HepG2 (cell line): ENCODE results near the gene CNNM3. TPM values are rescaled to one million over a fixed set of nuclear protein-coding genes. Genes with fewer than 3 reads are reported as not detected.
A peak's percentile ranks its signal among the peaks of the same experiment; 100 is the strongest.

ENCODE experiments used
- ADNP ChIP-seq: sonication (generic); formaldehyde crosslinking; IDR thresholded peaks from 2 replicates; pipeline ENCODE4 v1.4.0; 2020; ENCODE audit warnings: missing genetic modification reagents
- ARID4A ChIP-seq: sonication (generic); formaldehyde crosslinking; IDR thresholded peaks from 2 replicates; pipeline ENCODE4 v1.5.0; 2020; ENCODE audit warnings: mild to moderate bottlenecking, missing genetic modification reagents, borderline replicate concordance
- EP300 ChIP-seq, 3 experiments: sonication (generic) in 1 of 3; formaldehyde crosslinking in 1 of 3; IDR thresholded peaks; 2 replicates each; pipeline versions ENCODE4 v1.5.1 to v1.6.1; 2011 to 2020; ENCODE audit warnings: low read depth in 2 of 3, low read length in 2 of 3, borderline replicate concordance in 1 of 3, improper control_type of control experiment in 1 of 3, mild to moderate bottlenecking in 1 of 3, missing genetic modification reagents in 1 of 3, moderate library complexity in 1 of 3
- GABPB1 ChIP-seq: IDR thresholded peaks from 2 replicates; pipeline ENCODE4 v1.6.1; 2016; ENCODE audit warnings: mild to moderate bottlenecking, missing genetic modification reagents, moderate library complexity, missing compliant biosample characterization
- HDAC2 ChIP-seq: sonication (generic); formaldehyde crosslinking; IDR thresholded peaks from 2 replicates; pipeline ENCODE4 v1.4.0; 2020; ENCODE audit warnings: missing genetic modification reagents
- HOXA9 ChIP-seq: sonication (generic); formaldehyde crosslinking; IDR thresholded peaks from 2 replicates; pipeline ENCODE4 v1.8.1; 2022; ENCODE audit warnings: missing genetic modification reagents, mild to moderate bottlenecking, moderate library complexity, borderline replicate concordance
- KLF9 ChIP-seq: IDR thresholded peaks from 2 replicates; pipeline ENCODE4 v1.6.1; 2016; ENCODE audit warnings: low read depth
- NPAS2 ChIP-seq: sonication (generic); formaldehyde crosslinking; IDR thresholded peaks from 2 replicates; pipeline ENCODE4 v1.8.0; 2022; ENCODE audit warnings: mild to moderate bottlenecking, missing genetic modification reagents, borderline replicate concordance
- NR3C1 ChIP-seq: sonication (generic); formaldehyde crosslinking; IDR thresholded peaks from 2 replicates; pipeline ENCODE4 v1.4.0; 2020; ENCODE audit warnings: missing genetic modification reagents
- ONECUT2 ChIP-seq: sonication (generic); formaldehyde crosslinking; IDR thresholded peaks from 2 replicates; pipeline ENCODE4 v1.4.0; 2020; ENCODE audit warnings: missing genetic modification reagents
- SRSF1 ChIP-seq: fragments of 200-400 bp; formaldehyde crosslinking; optimal IDR thresholded peaks from 2 replicates; pipeline ENCODE3; 2017; ENCODE audit warnings: mild to moderate bottlenecking, low read depth, low read length, moderate library complexity
- STAG1 ChIP-seq: sonication (generic); formaldehyde crosslinking; IDR thresholded peaks from 2 replicates; pipeline ENCODE4 v1.4.0; 2020; ENCODE audit warnings: missing genetic modification reagents
- ZBTB21 ChIP-seq: sonication (generic); formaldehyde crosslinking; IDR thresholded peaks from 2 replicates; pipeline ENCODE4 v1.4.0; 2020; ENCODE audit warnings: missing genetic modification reagents
- ZHX1 ChIP-seq: sonication (generic); formaldehyde crosslinking; IDR thresholded peaks from 2 replicates; pipeline ENCODE4 v1.8.1; 2022; ENCODE audit warnings: low read depth, mild to moderate bottlenecking, missing genetic modification reagents
- ZKSCAN8 ChIP-seq: IDR thresholded peaks from 2 replicates; pipeline ENCODE4 v1.6.1; 2016; ENCODE audit warnings: borderline replicate concordance, missing genetic modification reagents, missing compliant biosample characterization
- ZNF501 ChIP-seq: sonication (generic); formaldehyde crosslinking; IDR thresholded peaks from 2 replicates; pipeline ENCODE4 v1.5.1; 2020; ENCODE audit warnings: mild to moderate bottlenecking, moderate library complexity, missing genetic modification reagents
- ZNF687 ChIP-seq: sonication (generic); formaldehyde crosslinking; IDR thresholded peaks from 2 replicates; pipeline ENCODE4 v1.5.1; 2020; ENCODE audit warnings: mild to moderate bottlenecking, missing genetic modification reagents, moderate library complexity
- ZNF766 ChIP-seq: sonication (generic); formaldehyde crosslinking; IDR thresholded peaks from 2 replicates; pipeline ENCODE4 v1.5.0; 2020; ENCODE audit warnings: missing genetic modification reagents, borderline replicate concordance
- ZNF782 ChIP-seq: sonication (generic); formaldehyde crosslinking; IDR thresholded peaks from 2 replicates; pipeline ENCODE4 v1.4.0; 2020; ENCODE audit warnings: missing genetic modification reagents, mild to moderate bottlenecking, borderline replicate concordance
- polyA plus RNA-seq, 8 experiments: library from polyadenylated mRNA; depleted of rRNA in 3 of 8; stranded (reverse) in 7 of 8; unstranded in 1 of 8; fragments of >200 nt; fragmentation: Illumina TruSeq in 4 of 8; extraction: Trizol in 4 of 8; gene quantifications; 2 replicates each; pipeline versions ENCODE4 v1.2.1 to v1.2.3, GENCODE V29; 2011 to 2016; ENCODE audit warnings: low read depth in 4 of 8, missing spikeins in 1 of 8, mixed read lengths in 1 of 8; ENCODE audit not compliant: insufficient read depth in 1 of 8
- total RNA-seq, 5 experiments: library from RNA; depleted of rRNA; stranded (reverse); fragments of >200 nt; fragmentation: Illumina TruSeq; extraction: Trizol; gene quantifications; 2 replicates each; pipeline ENCODE4 v1.2.3, GENCODE V29; 2016; ENCODE audit warnings: low read depth in 1 of 5

Gene CNNM3
- total and polyA plus RNA-seq, 2 of the 13 experiments (the other 11 are each of a cell fraction or from before 2014, with no cell fraction given), result 21.2 to 27.9 TPM

- peak; percentile 74 for TF ChIP-seq ARID4A (CRISPR knock-in tag)
- no peak for TF ChIP-seq STAG1 (CRISPR knock-in tag)
- TF ChIP-seq HOXA9 (CRISPR knock-in tag), result no peak
- TF ChIP-seq EP300 (IDR thresholded peaks at IDR 0.05; ENCODE audit: low read depth in 2 of 2, low read length in 2 of 2), result peak in 1 of 2 experiments; percentile 29; a peak in 1 of 4 replicates
- TF ChIP-seq EP300 (CRISPR knock-in tag; IDR thresholded peaks at IDR 0.05; ENCODE audit: borderline replicate concordance), result no peak
- TF ChIP-seq ADNP (CRISPR knock-in tag), result no peak
- no peak for TF ChIP-seq GABPB1
- TF ChIP-seq ZNF782 (CRISPR knock-in tag), result no peak; the same call in 1 of the 2 replicates
- TF ChIP-seq NR3C1 (CRISPR knock-in tag), result no peak
- TF ChIP-seq HDAC2 (CRISPR knock-in tag), result peak; percentile 68
- TF ChIP-seq ZBTB21 (CRISPR knock-in tag), result no peak
- peak; percentile 82 for TF ChIP-seq ZNF687
- no peak for TF ChIP-seq KLF9 (CRISPR knock-in tag)
- TF ChIP-seq ONECUT2 (CRISPR knock-in tag), result no peak
- peak; percentile 71 for TF ChIP-seq ZNF501
- TF ChIP-seq NPAS2 (CRISPR knock-in tag), result no peak
- no peak for TF ChIP-seq ZNF766 (CRISPR knock-in tag)
- TF ChIP-seq SRSF1, result peak; percentile 19
- no peak for TF ChIP-seq ZKSCAN8 (CRISPR knock-in tag)
- no peak for TF ChIP-seq ZHX1 (CRISPR knock-in tag)
Measured at GRCh38 chr2:96810783-96811192, 5.3 kb upstream of the CNNM3 start (continued).
